ENCODE data around the gene ITGA3.

DNA sequence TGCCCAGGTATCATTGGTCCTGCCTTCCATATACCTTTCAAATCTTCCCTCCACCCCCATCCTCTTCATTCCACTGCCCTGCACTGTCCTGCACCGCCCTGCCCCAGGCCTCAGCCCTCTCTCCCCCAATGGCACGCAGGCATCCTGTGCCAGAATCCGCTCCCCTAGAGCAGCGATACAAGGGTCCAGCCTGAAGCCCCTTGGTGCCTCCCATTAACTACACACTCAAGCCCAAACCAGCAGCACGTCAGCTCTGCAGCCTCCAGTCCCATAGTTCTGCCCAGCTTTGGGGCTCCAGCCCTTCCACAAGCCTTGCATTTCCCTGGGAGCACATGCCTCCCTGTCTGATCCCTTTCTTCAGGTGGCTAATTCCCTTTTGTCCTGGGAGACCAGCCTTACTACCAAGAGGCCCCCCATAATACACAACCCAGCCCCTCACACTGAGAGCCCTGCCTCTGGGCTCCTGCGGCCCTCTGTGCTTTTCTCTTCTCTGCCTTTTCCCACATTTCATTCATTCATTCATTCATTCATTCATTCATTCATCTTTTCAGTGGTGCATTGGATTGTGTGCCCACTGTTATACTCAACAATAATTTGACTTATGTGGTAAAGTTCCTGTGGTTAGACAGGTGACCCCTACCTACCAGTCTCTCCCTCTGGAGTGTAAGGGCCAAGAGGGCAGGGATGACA lies 34.1 kb upstream of the ITGA3 start:
- TF ChIP-seq POLR2A (IDR thresholded peaks at IDR 0.05) = no peak
- TF ChIP-seq, protein P1, sequence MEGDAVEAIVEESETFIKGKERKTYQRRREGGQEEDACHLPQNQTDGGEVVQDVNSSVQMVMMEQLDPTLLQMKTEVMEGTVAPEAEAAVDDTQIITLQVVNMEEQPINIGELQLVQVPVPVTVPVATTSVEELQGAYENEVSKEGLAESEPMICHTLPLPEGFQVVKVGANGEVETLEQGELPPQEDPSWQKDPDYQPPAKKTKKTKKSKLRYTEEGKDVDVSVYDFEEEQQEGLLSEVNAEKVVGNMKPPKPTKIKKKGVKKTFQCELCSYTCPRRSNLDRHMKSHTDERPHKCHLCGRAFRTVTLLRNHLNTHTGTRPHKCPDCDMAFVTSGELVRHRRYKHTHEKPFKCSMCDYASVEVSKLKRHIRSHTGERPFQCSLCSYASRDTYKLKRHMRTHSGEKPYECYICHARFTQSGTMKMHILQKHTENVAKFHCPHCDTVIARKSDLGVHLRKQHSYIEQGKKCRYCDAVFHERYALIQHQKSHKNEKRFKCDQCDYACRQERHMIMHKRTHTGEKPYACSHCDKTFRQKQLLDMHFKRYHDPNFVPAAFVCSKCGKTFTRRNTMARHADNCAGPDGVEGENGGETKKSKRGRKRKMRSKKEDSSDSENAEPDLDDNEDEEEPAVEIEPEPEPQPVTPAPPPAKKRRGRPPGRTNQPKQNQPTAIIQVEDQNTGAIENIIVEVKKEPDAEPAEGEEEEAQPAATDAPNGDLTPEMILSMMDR (IDR thresholded peaks at IDR 0.05) = no peak

Measured in testis (tissue), 2 donors.